ENCODE data around the gene SCRN2. TPM values are rescaled to one million over a fixed set of nuclear protein-coding genes. Genes with fewer than 3 reads are reported as not detected.
A peak's percentile ranks its signal among the peaks of the same experiment; 100 is the strongest.

SCRN2 gene
- total RNA-seq, 1 donor from 2014 or later, result 30.9 TPM

DNA sequence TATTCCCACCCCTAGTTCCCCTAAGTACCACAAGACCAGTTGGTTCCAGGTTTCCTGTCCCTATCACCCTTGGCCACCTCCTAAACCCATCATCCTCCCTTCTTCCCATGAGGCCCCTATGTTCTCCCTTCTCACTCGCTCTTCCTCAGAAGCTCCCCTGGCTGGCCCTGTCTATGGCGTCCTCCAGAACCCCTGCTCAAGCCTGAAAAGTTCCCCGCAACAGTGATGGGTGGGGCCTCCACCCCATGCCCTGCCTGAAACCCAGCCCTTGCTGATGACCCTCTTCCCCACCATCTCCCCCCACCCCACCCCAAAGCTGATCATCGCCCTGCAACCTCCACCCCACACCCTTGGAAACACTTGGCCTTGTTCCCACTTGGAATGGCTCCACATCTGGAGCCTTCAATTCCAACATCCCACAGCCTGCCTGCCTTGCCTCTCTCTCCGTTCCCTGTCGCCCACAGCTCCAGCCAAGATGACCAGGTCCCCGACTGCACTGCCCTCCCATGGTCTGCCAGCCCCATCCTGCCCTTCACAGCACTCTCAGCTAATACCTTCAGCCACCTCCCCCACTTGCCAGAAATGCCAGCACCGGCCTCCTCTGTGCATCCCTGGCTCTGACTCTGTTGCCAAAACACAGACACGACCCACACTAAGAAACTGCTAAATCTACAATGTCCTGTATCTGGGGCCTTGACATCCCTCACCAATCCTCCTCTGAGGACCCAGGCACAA, 30.0 kb downstream of the SCRN2 start:
- Histone ChIP-seq H3K4me1 (peaks cover 16% of the 10 kb centered on the region), H3K27ac (no peak overlapping the region)
- TF ChIP-seq CTCF (IDR thresholded peaks at IDR 0.05), result no peak

DNA sequence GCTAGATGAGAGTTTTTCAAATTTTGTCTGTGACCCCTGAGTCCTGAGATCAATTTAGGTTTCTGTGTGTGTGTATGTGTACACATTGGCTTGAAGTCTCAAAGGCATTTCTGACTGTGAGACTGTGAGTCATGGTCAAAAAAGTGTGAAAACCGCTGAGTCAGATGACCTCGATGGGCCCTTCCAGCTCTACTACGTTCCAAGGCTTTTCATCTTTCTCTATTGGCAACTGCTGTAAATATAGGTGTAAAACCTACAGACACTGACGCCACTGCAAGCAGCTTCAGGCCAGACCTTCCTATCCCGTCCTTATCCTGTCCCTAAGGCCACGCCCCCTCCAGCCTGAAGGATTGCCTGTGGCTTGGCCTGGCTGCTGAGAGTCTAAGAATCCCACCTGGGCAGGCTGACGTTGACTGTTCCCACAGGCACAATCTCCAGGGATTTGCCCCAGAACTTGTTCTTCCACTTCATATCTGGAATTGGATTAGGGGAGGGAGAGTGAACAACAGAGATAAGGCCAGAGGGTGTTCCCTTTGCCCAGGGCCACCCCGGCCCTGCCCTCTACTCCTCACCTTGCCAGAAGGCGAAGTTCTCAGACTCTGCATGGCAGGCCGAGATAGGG, 30.8 kb downstream of the SCRN2 start:
- no peaks in the 10 kb centered on the region for H3K27me3 ChIP-seq (ENCODE audit: low read depth)
- ATAC-seq, result peak; percentile 86 to 88
- H3K9me3 ChIP-seq, result no peaks in the 10 kb centered on the region
- no peak overlapping the region for H3K4me3 ChIP-seq
- peaks cover 83% of the 10 kb centered on the region for H3K36me3 ChIP-seq
- intact Hi-C loops (cut with DNase I), result no loop called here
- no peak for TF ChIP-seq CTCF (IDR thresholded peaks at IDR 0.05)
- DNase-seq, result peak; percentile 75
- peaks cover 16% of the 10 kb centered on the region for H3K4me1 ChIP-seq
- peak overlapping the region; percentile 62 for H3K27ac ChIP-seq

More for the DNA sequence above, 30.0 kb downstream of the SCRN2 start:
- Histone ChIP-seq H3K4me3 (no peak overlapping the region), H3K9me3 (no peaks in the 10 kb centered on the region), H3K36me3 (peaks cover 90% of the 10 kb centered on the region), H3K27me3 (ENCODE audit: low read depth) (no peaks in the 10 kb centered on the region)
- ATAC-seq (no peak), DNase-seq (no peak)
- intact Hi-C loops (cut with DNase I), result no loop called here

GRCh38 chr17:47808830-47809480, 32.1 kb downstream of the SCRN2 start:
- H3K9me3 ChIP-seq, result no peaks in the 10 kb centered on the region
- no peak overlapping the region for H3K27ac ChIP-seq
- no peaks in the 10 kb centered on the region for H3K27me3 ChIP-seq (ENCODE audit: low read depth)
- peaks cover 69% of the 10 kb centered on the region for H3K36me3 ChIP-seq
- no peak overlapping the region for H3K4me3 ChIP-seq
- DNase-seq (no peak), ATAC-seq (no peak)
- intact Hi-C loops (cut with DNase I), result no loop called here
- peaks cover 16% of the 10 kb centered on the region for H3K4me1 ChIP-seq
- no peak for TF ChIP-seq CTCF (IDR thresholded peaks at IDR 0.05)

- Histone ChIP-seq H3K9me3 (no peaks in the 10 kb centered on the region), H3K27ac (no peak overlapping the region), H3K27me3 (ENCODE audit: low read depth) (no peaks in the 10 kb centered on the region), H3K4me1 (peaks cover 16% of the 10 kb centered on the region), H3K36me3 (peaks cover 62% of the 10 kb centered on the region), H3K4me3 (no peak overlapping the region)
- no peak for ATAC-seq
- no peak for TF ChIP-seq CTCF (IDR thresholded peaks at IDR 0.05)
- intact Hi-C loops (cut with DNase I), result no loop called here
- no peak for DNase-seq
Observed at GRCh38 chr17:47808036-47808829, 32.8 kb downstream of the SCRN2 start.

- H3K4me1 ChIP-seq, result peaks cover 16% of the 10 kb centered on the region
- H3K27ac ChIP-seq, result no peak overlapping the region
- no peak for TF ChIP-seq CTCF (IDR thresholded peaks at IDR 0.05)
- DNase-seq, result no peak
- no peaks in the 10 kb centered on the region for H3K9me3 ChIP-seq
- H3K4me3 ChIP-seq, result no peak overlapping the region
- intact Hi-C loops (cut with DNase I), result no loop called here
- H3K36me3 ChIP-seq, result peaks cover 54% of the 10 kb centered on the region
- no peaks in the 10 kb centered on the region for H3K27me3 ChIP-seq (ENCODE audit: low read depth)
- no peak for ATAC-seq
Observed at GRCh38 chr17:47807421-47807820, 33.7 kb downstream of the SCRN2 start.
